VCaP (cell line): ENCODE results near the gene IL6R.

ENCODE experiments used
- H3K27ac ChIP-seq: fragments of 450-650 bp; 2 replicates; pipeline ENCODE4 v1.5.1; 2017
- TF ChIP-seq, protein P1 (sequence below): fragments of 450-650 bp; conservative IDR thresholded peaks from 2 replicates; pipeline ENCODE4 v1.5.1; 2017; ENCODE audit warnings: mild to moderate bottlenecking, moderate library complexity

Gene IL6R

DNA sequence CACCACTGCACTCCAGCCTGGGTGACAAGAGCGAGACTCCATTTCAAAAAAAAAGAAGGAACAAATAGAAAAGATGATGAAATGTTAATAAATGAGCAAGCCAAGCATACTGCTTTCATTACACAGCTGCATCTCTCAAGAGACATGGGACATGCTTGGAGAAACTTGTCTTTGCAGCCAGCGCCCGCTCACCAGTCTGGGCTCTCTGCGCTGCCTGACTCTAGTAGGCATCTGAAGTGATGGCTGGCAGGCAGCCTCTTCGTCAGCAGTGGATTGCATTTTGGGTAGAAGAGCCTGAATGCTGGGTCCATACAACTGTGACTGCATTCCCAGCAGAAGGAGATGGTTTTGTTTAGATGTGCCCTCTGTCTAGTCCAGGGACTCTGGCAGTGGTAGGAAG lies 48.0 kb downstream of the IL6R start:
- no peak overlapping the region for H3K27ac ChIP-seq
- TF ChIP-seq, protein P1, sequence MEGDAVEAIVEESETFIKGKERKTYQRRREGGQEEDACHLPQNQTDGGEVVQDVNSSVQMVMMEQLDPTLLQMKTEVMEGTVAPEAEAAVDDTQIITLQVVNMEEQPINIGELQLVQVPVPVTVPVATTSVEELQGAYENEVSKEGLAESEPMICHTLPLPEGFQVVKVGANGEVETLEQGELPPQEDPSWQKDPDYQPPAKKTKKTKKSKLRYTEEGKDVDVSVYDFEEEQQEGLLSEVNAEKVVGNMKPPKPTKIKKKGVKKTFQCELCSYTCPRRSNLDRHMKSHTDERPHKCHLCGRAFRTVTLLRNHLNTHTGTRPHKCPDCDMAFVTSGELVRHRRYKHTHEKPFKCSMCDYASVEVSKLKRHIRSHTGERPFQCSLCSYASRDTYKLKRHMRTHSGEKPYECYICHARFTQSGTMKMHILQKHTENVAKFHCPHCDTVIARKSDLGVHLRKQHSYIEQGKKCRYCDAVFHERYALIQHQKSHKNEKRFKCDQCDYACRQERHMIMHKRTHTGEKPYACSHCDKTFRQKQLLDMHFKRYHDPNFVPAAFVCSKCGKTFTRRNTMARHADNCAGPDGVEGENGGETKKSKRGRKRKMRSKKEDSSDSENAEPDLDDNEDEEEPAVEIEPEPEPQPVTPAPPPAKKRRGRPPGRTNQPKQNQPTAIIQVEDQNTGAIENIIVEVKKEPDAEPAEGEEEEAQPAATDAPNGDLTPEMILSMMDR, result no peak

DNA sequence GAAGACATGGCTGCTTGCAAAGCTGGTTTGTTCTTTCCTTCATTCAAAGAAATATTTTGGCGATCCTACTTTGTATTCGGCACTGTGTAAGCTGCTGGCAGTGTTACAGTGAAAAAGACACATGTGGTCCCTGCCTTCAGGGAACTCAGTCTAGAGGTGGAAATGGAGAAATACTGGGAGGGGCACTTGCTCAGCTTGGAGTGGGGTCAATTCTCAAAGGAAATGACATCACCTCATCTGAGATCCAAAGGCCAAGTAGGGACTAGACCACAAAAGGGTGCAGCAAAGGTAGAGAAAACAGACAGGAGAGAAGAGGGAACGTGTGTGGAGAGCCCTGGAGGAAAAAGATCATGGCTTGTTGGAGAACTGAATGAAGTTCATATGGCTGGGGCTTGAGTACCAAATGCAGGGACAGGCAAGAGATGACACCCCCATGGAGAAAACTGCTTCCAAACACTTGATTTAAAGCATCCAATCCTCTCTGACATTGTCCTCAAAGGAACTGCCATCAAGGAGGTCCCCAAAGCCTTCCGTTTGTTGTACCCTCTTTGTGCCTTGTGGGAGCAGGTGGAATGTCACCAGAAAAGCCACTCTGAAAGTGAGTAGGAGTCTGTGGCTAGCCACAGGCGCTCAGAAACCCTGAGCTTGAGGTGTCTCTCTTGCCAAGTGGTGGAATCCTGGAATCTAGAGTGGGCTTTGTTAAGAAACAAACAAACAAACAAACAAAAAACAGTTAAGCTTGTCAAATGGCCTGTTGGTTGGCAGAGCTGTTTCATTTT lies 48.6 kb downstream of the IL6R start:
- TF ChIP-seq, protein P1, result no peak
- no peak overlapping the region for H3K27ac ChIP-seq

DNA sequence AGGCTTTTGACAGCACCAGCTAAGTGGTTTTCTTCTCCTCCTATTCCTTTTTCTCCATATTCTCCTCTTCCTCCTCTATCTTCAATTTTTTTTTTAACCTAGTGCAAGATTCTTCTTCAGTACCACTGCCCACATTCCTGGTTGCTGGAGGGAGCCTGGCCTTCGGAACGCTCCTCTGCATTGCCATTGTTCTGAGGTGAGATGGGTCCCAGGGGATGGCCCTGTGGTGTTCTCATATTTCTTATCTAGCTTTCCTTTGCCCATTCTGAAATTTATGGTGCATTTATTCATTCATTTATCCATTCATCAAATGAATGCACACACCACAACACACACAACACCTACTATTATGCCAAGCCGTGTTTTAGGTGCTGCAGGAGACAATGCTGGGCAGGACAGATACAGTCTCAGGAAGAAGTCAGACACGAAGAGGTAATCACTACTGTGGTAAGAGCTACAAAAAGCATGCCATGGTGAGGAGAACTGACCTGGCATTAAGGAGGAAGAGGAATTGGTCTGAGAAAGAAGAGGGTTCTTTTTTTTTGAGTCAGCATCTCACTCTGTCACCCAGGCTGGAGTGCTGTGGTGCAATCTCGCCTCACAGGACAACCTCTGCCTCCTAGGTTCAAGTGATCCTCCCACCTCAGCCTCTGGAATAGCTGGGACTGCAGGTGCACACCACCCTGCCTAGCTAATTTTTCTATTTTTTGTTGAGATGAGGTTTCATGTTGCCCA lies 49.4 kb downstream of the IL6R start:
- TF ChIP-seq, protein P1, result no peak
- no peak overlapping the region for H3K27ac ChIP-seq

DNA sequence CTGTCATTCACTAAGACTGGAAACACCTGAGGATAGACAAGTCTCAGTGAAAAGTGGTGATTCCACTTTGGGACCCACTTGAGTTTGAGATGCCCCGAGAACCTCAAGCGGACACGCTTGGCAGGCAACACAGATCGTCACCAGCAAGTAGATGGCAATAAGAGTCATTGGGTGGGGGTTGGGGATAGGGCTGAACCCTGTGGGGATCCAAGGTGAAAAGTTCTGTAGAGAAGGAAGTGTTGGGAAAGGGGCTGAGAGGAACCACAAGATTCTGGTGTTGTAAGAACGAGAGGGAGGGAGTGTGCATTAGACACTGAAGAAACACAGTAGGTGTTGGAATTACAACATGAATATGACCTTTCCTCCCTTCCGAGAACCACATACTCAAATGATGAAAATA lies 51.5 kb downstream of the IL6R start:
- no peak overlapping the region for H3K27ac ChIP-seq

DNA sequence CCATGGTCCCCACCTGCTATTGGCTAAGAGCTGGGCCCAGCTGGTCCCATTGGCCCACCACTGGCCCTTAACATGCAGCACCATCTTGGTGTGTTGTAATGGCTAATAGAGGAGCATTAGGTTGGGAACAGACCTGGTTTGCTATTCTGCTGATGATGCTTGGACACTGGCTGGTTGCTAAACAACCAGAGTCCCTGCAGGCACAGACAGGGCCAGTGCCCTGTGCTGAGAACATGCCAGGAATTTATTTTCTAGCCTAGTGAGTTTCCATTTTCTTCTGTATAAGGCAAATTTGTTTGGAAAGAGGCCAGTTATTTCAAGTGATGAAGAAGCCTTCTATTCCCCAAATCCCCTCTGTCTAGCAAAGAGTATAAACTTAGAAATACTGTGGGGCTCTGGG lies 53.9 kb downstream of the IL6R start:
- TF ChIP-seq, protein P1, result no peak
- H3K27ac ChIP-seq, result no peak overlapping the region

More for the DNA sequence above, 51.5 kb downstream of the IL6R start:
- TF ChIP-seq, protein P1, result no peak

DNA sequence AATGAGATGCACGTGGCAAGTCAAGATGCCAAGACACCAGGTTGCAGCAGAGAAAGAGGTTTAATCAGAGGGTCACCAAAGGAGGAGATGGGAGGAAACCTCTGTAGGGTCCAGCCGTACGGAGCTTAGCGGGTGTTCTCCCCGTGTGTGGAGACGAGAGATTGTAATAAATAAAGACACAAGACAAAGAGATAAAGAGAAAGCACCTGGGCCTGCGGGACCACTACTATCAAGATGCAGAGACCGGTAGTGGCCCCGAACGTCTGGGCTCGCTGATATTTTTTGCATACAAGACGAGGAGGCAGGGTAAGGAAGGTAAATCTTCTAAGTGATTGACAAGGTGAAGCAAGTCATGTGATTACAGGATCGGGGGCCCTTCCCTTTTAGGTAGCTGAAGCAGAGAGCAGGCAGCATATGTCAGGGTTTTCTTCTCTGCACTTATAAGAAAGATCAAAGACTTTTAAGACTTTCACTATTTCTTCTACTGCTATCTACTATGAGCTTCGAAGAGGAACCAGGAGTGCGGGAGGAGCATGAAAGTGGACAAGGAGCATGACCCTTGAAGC lies 55.6 kb downstream of the IL6R start:
- TF ChIP-seq, protein P1, result no peak
- H3K27ac ChIP-seq, result no peak overlapping the region

DNA sequence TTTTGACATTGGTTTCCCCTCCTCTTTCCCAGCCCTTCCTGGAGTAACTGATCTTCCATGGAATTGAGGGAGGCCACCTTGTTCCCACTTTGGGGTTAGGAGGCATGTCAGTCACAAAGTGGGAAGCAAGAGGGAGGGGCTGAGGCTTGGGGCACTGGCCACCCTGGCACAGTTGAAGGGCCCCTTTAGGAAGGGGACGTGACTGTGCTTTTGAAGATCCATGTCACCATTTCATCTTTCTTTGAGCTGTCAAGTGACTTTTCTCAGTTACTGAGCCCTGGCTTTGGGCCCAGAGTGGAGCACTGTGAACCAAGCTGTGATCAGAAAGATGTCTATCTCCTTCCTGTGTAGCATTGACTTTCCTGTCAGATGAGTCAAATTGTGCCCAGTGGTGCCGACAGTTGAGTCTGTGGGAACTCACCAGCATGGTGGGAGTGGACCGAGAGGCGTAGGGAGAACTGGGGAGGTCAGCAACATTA lies 58.4 kb downstream of the IL6R start:
- peak overlapping the region; percentile 80 for H3K27ac ChIP-seq

More for the DNA sequence above, 58.4 kb downstream of the IL6R start:
- TF ChIP-seq, protein P1, result no peak
